Measurements from ENCODE around the gene C16orf96.

DNA sequence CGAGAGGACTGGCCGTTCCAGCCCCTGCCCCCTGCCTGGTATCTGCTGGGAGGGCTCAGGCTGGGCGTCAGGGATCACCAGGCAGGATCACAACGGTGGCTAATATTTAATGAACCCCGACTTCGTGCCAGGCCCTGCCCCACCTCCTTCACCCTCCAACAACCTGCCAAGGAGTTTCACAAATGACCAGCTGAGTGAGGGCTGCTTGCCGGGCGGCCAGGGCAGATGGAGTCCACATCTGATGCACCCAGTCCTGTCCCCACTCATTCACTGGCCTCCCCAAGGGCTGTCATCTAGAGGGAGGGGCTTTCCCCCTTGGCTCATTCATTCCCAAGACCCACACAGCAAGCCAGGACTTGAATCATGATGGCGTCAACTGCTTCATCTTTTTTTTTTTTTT lies 41.0 kb downstream of the C16orf96 start:
- TF ChIP-seq CHD4 (IDR thresholded peaks at IDR 0.05; ENCODE audit: borderline replicate concordance, low read length) (no peak), ZSCAN22 (CRISPR knock-in tag; IDR thresholded peaks at IDR 0.05) (no peak), DNMT1 (CRISPR knock-in tag; IDR thresholded peaks at IDR 0.05) (no peak), ATM (IDR thresholded peaks at IDR 0.05; ENCODE audit: borderline replicate concordance) (no peak), ZNF441 (CRISPR knock-in tag; IDR thresholded peaks at IDR 0.05; ENCODE audit: borderline replicate concordance) (no peak), CREM (IDR thresholded peaks at IDR 0.05) (no peak), CREM (CRISPR knock-in tag; IDR thresholded peaks at IDR 0.05) (no peak), ZNF326 (CRISPR knock-in tag; IDR thresholded peaks at IDR 0.05; ENCODE audit: borderline replicate concordance) (no peak), ZNF274 (CRISPR knock-in tag; IDR thresholded peaks at IDR 0.05) (no peak), TBX3 (IDR thresholded peaks at IDR 0.05; ENCODE audit: borderline replicate concordance) (no peak), HMG20B (CRISPR knock-in tag; conservative IDR thresholded peaks at IDR 0.05) (no peak)
- TF ChIP-seq, protein P1, sequence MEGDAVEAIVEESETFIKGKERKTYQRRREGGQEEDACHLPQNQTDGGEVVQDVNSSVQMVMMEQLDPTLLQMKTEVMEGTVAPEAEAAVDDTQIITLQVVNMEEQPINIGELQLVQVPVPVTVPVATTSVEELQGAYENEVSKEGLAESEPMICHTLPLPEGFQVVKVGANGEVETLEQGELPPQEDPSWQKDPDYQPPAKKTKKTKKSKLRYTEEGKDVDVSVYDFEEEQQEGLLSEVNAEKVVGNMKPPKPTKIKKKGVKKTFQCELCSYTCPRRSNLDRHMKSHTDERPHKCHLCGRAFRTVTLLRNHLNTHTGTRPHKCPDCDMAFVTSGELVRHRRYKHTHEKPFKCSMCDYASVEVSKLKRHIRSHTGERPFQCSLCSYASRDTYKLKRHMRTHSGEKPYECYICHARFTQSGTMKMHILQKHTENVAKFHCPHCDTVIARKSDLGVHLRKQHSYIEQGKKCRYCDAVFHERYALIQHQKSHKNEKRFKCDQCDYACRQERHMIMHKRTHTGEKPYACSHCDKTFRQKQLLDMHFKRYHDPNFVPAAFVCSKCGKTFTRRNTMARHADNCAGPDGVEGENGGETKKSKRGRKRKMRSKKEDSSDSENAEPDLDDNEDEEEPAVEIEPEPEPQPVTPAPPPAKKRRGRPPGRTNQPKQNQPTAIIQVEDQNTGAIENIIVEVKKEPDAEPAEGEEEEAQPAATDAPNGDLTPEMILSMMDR (CRISPR knock-in tag; IDR thresholded peaks at IDR 0.05) = no peak
- TF ChIP-seq, protein P2, sequence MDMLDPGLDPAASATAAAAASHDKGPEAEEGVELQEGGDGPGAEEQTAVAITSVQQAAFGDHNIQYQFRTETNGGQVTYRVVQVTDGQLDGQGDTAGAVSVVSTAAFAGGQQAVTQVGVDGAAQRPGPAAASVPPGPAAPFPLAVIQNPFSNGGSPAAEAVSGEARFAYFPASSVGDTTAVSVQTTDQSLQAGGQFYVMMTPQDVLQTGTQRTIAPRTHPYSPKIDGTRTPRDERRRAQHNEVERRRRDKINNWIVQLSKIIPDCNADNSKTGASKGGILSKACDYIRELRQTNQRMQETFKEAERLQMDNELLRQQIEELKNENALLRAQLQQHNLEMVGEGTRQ (IDR thresholded peaks at IDR 0.05; ENCODE audit: low read depth, low read length) = no peak
- TF ChIP-seq, protein P2 (CRISPR knock-in tag; IDR thresholded peaks at IDR 0.05; ENCODE audit: borderline replicate concordance) = no peak

Measured in HepG2 (cell line).